ENCODE data around the gene GTF2B. TPM values are rescaled to one million over a fixed set of nuclear protein-coding genes. Genes with fewer than 3 reads are reported as not detected.
A peak's percentile ranks its signal among the peaks of the same experiment; 100 is the strongest.

GTF2B gene
- total RNA-seq, 1 donor: 31.5 TPM

DNA sequence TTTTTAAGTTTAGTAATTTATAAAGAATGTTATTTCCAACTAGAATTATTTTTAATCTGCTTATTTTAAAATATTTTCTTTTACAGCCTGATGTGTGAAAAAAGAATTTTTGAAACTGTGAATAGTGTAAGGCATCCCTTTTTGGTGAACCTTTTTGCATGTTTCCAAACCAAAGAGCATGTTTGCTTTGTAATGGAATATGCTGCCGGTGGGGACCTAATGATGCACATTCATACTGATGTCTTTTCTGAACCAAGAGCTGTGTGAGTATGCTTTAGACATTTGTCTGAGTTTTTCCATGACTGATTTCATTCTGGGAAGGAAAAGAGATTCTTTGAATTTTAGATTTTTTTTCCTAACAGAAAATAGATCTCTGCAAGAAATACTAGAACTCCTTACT lies 77.9 kb downstream of the GTF2B start:
- H3K4me2 ChIP-seq (ENCODE audit: insufficient read depth, low read length): no peak overlapping the region
- H3K4me3 ChIP-seq (ENCODE audit: insufficient read depth, low read length): no peak overlapping the region
- TF ChIP-seq, protein P1, sequence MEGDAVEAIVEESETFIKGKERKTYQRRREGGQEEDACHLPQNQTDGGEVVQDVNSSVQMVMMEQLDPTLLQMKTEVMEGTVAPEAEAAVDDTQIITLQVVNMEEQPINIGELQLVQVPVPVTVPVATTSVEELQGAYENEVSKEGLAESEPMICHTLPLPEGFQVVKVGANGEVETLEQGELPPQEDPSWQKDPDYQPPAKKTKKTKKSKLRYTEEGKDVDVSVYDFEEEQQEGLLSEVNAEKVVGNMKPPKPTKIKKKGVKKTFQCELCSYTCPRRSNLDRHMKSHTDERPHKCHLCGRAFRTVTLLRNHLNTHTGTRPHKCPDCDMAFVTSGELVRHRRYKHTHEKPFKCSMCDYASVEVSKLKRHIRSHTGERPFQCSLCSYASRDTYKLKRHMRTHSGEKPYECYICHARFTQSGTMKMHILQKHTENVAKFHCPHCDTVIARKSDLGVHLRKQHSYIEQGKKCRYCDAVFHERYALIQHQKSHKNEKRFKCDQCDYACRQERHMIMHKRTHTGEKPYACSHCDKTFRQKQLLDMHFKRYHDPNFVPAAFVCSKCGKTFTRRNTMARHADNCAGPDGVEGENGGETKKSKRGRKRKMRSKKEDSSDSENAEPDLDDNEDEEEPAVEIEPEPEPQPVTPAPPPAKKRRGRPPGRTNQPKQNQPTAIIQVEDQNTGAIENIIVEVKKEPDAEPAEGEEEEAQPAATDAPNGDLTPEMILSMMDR (IDR thresholded peaks at IDR 0.05; ENCODE audit: extremely low read depth, low read depth, low read length): no peak
- no peaks in the 10 kb centered on the region for H3K27me3 ChIP-seq (ENCODE audit: insufficient read depth, low read length)
- no peak for DNase-seq (ENCODE audit: insufficient read length, low spot score, missing footprints)
- H4K20me1 ChIP-seq (ENCODE audit: insufficient read depth, low read length): no peaks in the 10 kb centered on the region
- H3K27ac ChIP-seq (ENCODE audit: low read depth, low read length): peak overlapping the region; percentile 27
- no peaks in the 10 kb centered on the region for H3K4me1 ChIP-seq (ENCODE audit: insufficient read depth, low read length)
- H3K9me3 ChIP-seq (ENCODE audit: low read depth, low read length): no peaks in the 10 kb centered on the region
- H2AFZ ChIP-seq (ENCODE audit: low read length): no peak overlapping the region
- H3K36me3 ChIP-seq (ENCODE audit: insufficient read depth, low read length): peaks cover 13% of the 10 kb centered on the region
- H3K79me2 ChIP-seq (ENCODE audit: insufficient read depth, low read length): no peaks in the 10 kb centered on the region

DNA sequence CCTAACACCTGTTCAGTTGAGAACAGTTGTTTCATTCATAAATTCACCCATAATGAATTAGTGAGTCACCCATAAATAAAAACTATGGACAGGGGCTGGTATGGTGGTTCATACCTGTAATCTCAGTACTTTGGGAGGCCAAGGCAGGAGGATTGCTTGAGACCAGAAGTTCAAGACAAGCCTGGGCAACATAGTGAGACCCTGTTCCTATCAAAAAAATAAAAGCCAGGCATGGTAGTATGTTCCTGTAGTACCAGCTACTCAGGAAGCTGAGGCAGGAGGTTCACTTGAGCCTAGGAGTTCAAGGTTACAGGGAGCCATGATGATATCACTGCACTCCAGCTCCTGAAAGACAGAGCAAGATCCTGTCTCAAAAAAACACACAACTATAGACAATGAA lies 79.0 kb downstream of the GTF2B start:
- no peak for DNase-seq (ENCODE audit: insufficient read length, low spot score, missing footprints)
- no peak overlapping the region for H3K4me2 ChIP-seq (ENCODE audit: insufficient read depth, low read length)
- H3K27me3 ChIP-seq (ENCODE audit: insufficient read depth, low read length): no peaks in the 10 kb centered on the region
- H2AFZ ChIP-seq (ENCODE audit: low read length): no peak overlapping the region
- H3K79me2 ChIP-seq (ENCODE audit: insufficient read depth, low read length): no peaks in the 10 kb centered on the region
- no peak overlapping the region for H3K27ac ChIP-seq (ENCODE audit: low read depth, low read length)
- H3K36me3 ChIP-seq (ENCODE audit: insufficient read depth, low read length): peaks cover 15% of the 10 kb centered on the region
- TF ChIP-seq, protein P1 (IDR thresholded peaks at IDR 0.05; ENCODE audit: extremely low read depth, low read depth, low read length): no peak
- H3K4me3 ChIP-seq (ENCODE audit: insufficient read depth, low read length): no peak overlapping the region
- no peaks in the 10 kb centered on the region for H3K9me3 ChIP-seq (ENCODE audit: low read depth, low read length)
- no peaks in the 10 kb centered on the region for H4K20me1 ChIP-seq (ENCODE audit: insufficient read depth, low read length)
- H3K4me1 ChIP-seq (ENCODE audit: insufficient read depth, low read length): no peaks in the 10 kb centered on the region

DNA sequence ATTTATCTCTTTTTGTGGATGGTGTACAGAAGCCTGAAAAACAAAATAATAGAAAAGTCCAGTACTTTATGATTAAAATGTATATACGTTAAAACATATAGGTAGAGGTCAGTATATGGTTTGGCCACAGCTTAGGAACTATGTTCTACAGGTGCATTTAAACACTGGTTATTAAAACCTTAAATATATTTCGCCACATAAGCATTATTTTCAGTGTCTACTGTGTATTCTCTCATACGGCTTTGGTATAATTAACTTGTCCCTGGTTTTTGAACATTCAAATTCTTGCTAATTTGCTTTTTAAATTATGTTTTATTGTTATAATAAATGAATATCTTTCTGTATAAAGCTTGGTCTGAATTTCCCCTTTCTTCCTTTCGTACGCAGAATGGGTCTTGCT lies 87.9 kb downstream of the GTF2B start:
- no peak for DNase-seq (ENCODE audit: insufficient read length, low spot score, missing footprints)
- H2AFZ ChIP-seq (ENCODE audit: low read length): no peak overlapping the region
- H3K4me3 ChIP-seq (ENCODE audit: insufficient read depth, low read length): no peak overlapping the region
- no peaks in the 10 kb centered on the region for H3K9me3 ChIP-seq (ENCODE audit: low read depth, low read length)
- TF ChIP-seq, protein P1 (IDR thresholded peaks at IDR 0.05; ENCODE audit: extremely low read depth, low read depth, low read length): no peak
- H4K20me1 ChIP-seq (ENCODE audit: insufficient read depth, low read length): no peaks in the 10 kb centered on the region
- no peaks in the 10 kb centered on the region for H3K79me2 ChIP-seq (ENCODE audit: insufficient read depth, low read length)
- no peaks in the 10 kb centered on the region for H3K27me3 ChIP-seq (ENCODE audit: insufficient read depth, low read length)
- peaks cover 36% of the 10 kb centered on the region for H3K36me3 ChIP-seq (ENCODE audit: insufficient read depth, low read length)
- peak overlapping the region; percentile 66 for H3K27ac ChIP-seq (ENCODE audit: low read depth, low read length)
- peak overlapping the region; percentile 9 for H3K4me2 ChIP-seq (ENCODE audit: insufficient read depth, low read length)
- peaks cover 17% of the 10 kb centered on the region for H3K4me1 ChIP-seq (ENCODE audit: insufficient read depth, low read length)

DNA sequence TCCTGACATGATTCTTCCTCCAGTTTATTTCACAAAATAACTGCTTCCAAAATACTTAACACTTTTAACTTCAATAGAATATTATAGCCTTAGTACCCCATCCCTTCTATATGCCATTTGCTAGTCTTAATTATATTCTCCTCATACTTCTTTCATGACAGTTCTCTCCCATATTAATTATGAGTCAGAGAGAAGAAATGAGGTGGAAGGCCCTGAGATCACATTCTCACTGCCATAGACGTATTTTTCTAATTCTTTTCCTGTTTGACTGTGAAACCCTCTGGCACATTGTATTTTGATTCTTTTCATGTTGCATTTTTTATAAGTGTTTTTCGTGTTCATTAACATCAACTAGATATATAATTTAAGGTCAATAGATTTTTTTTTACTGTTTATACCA lies 88.4 kb downstream of the GTF2B start:
- Histone ChIP-seq H4K20me1 (ENCODE audit: insufficient read depth, low read length) (no peaks in the 10 kb centered on the region), H3K36me3 (ENCODE audit: insufficient read depth, low read length) (peaks cover 36% of the 10 kb centered on the region), H3K4me3 (ENCODE audit: insufficient read depth, low read length) (no peak overlapping the region), H2AFZ (ENCODE audit: low read length) (no peak overlapping the region), H3K27me3 (ENCODE audit: insufficient read depth, low read length) (no peaks in the 10 kb centered on the region), H3K4me1 (ENCODE audit: insufficient read depth, low read length) (peaks cover 17% of the 10 kb centered on the region), H3K4me2 (ENCODE audit: insufficient read depth, low read length) (peak overlapping the region; percentile 9), H3K27ac (ENCODE audit: low read depth, low read length) (peak overlapping the region; percentile 66), H3K9me3 (ENCODE audit: low read depth, low read length) (no peaks in the 10 kb centered on the region), H3K79me2 (ENCODE audit: insufficient read depth, low read length) (no peaks in the 10 kb centered on the region)
- TF ChIP-seq, protein P1 (IDR thresholded peaks at IDR 0.05; ENCODE audit: extremely low read depth, low read depth, low read length): no peak
- no peak for DNase-seq (ENCODE audit: insufficient read length, low spot score, missing footprints)

Small RNA genes within 50 kb of the gene (small RNA-seq; reads per million reads assigned to genes)
- gene RNU6-125P: not detected

Other genes with a start within 250 kb of the GTF2B start
- 41.5 and 43.4 TPM in 2 replicates for gene PKN2, start 207.3 kb downstream of the GTF2B start, total RNA-seq
- gene KYAT3, start 101.1 kb upstream of the GTF2B start, total RNA-seq: 44.8 and 53.9 TPM in 2 replicates
- 11.5 and 13.4 TPM in 2 replicates for gene RBMXL1, start 101.1 kb upstream of the GTF2B start, total RNA-seq
- 22.4 and 39.1 TPM in 2 replicates for gene GBP3, start 131.3 kb upstream of the GTF2B start, total RNA-seq
- 23.9 and 32.2 TPM in 2 replicates for gene GBP1, start 173.6 kb upstream of the GTF2B start, total RNA-seq
- 43.3 and 55.0 TPM in 2 replicates for gene GBP2, start 234.5 kb upstream of the GTF2B start, total RNA-seq

Data from osteoblast (primary cell).